IMR-90 (cell line): ENCODE results near the gene VPS11. TPM values are rescaled to one million over a fixed set of nuclear protein-coding genes. Genes with fewer than 3 reads are reported as not detected.

ENCODE experiments used
- ATAC-seq: fragments of 200-7000 bp; cut with Tn5 transposase; 2 replicates; pipeline ENCODE4 v1.9.1; 2020; ENCODE audit warnings: low read depth, mild to moderate bottlenecking, moderate library complexity
- BruUV-seq: library from RNA; stranded (reverse); fragments of 400-500 nt; replicated peaks from 2 replicates; lab custom pipeline; 2021; lab: Mats Ljungman, UMichigan
- CTCF ChIA-PET: fragments of 300-600 bp; formaldehyde crosslinking; extraction: SDS; loops from one replicate; lab custom pipeline; 2021; ENCODE audit warnings: antibody characterized with exemption; lab: Yijun Ruan, JAX
- POLR2A ChIA-PET: fragments of 300-600 bp; sonication (Branson Sonifier 250); formaldehyde crosslinking; loops from one replicate; lab custom pipeline; 2022; ENCODE audit warnings: antibody characterized with exemption; ENCODE audit not compliant: unreplicated experiment; lab: Charles Lee
- DNase-seq: peaks from one replicate; pipeline ENCODE4 v3.0.0; 2013
- H2AFZ ChIP-seq: replicated peaks from 2 replicates; pipeline ENCODE3; 2013; ENCODE audit warnings: low read length, mild to moderate bottlenecking; ENCODE audit not compliant: poor library complexity
- H2AK5ac ChIP-seq: 2 replicates; pipeline ENCODE4 v1.6.1; 2013; ENCODE audit warnings: low read depth, low read length, inconsistent platforms
- H2AK9ac ChIP-seq: replicated peaks from 2 replicates; pipeline ENCODE3; 2013; ENCODE audit warnings: mild to moderate bottlenecking, low read depth, low read length, moderate library complexity; ENCODE audit not compliant: poor library complexity
- H2BK120ac ChIP-seq: 2 replicates; pipeline ENCODE4 v1.6.1; 2013; ENCODE audit warnings: low read depth, low read length, inconsistent platforms
- H2BK15ac ChIP-seq: 3 replicates; pipeline ENCODE4 v1.6.1; 2013; ENCODE audit warnings: low read depth, low read length, inconsistent platforms
- H2BK20ac ChIP-seq: 2 replicates; pipeline ENCODE4 v1.6.1; 2013; ENCODE audit warnings: low read depth, mild to moderate bottlenecking, inconsistent platforms, low read length, moderate library complexity
- H2BK5ac ChIP-seq: 2 replicates; pipeline ENCODE4 v1.6.1; 2013; ENCODE audit warnings: mild to moderate bottlenecking, low read depth, low read length, inconsistent platforms; ENCODE audit not compliant: poor library complexity, severe bottlenecking
- H3K14ac ChIP-seq: replicated peaks from 2 replicates; pipeline ENCODE4 v1.6.1; 2013; ENCODE audit warnings: low read depth, low read length, inconsistent platforms
- H3K18ac ChIP-seq: 2 replicates; pipeline ENCODE4 v1.6.1; 2013; ENCODE audit warnings: low read depth, low read length, control low read depth
- H3K23ac ChIP-seq: 2 replicates; pipeline ENCODE4 v1.6.1; 2013; ENCODE audit warnings: low read depth, low read length, inconsistent platforms
- H3K27ac ChIP-seq: 2 replicates; pipeline ENCODE4 v1.5.1; 2013; ENCODE audit warnings: mild to moderate bottlenecking, control low read depth, low read length; ENCODE audit not compliant: insufficient read depth
- H3K27me3 ChIP-seq: 2 replicates; pipeline ENCODE4 v1.6.1; 2013; ENCODE audit warnings: low read length; ENCODE audit not compliant: control insufficient read depth, insufficient read depth
- H3K36me3 ChIP-seq: 2 replicates; pipeline ENCODE4 v1.6.1; 2013; ENCODE audit warnings: low read length, mixed read lengths; ENCODE audit not compliant: control insufficient read depth, insufficient read depth
- H3K4ac ChIP-seq: 2 replicates; pipeline ENCODE4 v1.6.1; 2013; ENCODE audit warnings: low read depth, low read length, inconsistent platforms
- H3K4me1 ChIP-seq: 2 replicates; pipeline ENCODE4 v1.6.1; 2013; ENCODE audit warnings: low read length, mixed read lengths; ENCODE audit not compliant: control insufficient read depth, insufficient read depth
- H3K4me2 ChIP-seq: 2 replicates; pipeline ENCODE4 v1.6.1; 2013; ENCODE audit warnings: low read depth, mild to moderate bottlenecking, control low read depth, low read length, moderate library complexity
- H3K4me3 ChIP-seq: 2 replicates; pipeline ENCODE4 v1.5.1; 2013; ENCODE audit warnings: low read depth, mild to moderate bottlenecking, control low read depth, low read length, moderate library complexity; ENCODE audit not compliant: insufficient read depth
- H3K56ac ChIP-seq: 2 replicates; pipeline ENCODE4 v1.6.1; 2013; ENCODE audit warnings: low read length, inconsistent platforms; ENCODE audit not compliant: insufficient read depth; ENCODE audit errors: extremely low read depth
- H3K79me1 ChIP-seq, 2 experiments: 2 replicates each; pipeline ENCODE4 v1.6.1; 2013; ENCODE audit warnings: low read length in 2 of 2, inconsistent platforms in 1 of 2, low read depth in 1 of 2
- H3K9ac ChIP-seq: 2 replicates; pipeline ENCODE4 v1.6.1; 2013; ENCODE audit warnings: low read depth, low read length, control low read depth
- H3K9me1 ChIP-seq: 2 replicates; pipeline ENCODE4 v1.6.1; 2013; ENCODE audit warnings: low read length, inconsistent platforms; ENCODE audit not compliant: insufficient read depth
- H3K9me3 ChIP-seq: 2 replicates; pipeline ENCODE4 v1.6.1; 2013; ENCODE audit warnings: low read length; ENCODE audit not compliant: control insufficient read depth, insufficient read depth
- H4K20me1 ChIP-seq: 2 replicates; pipeline ENCODE4 v1.6.1; 2013; ENCODE audit warnings: low read length, inconsistent platforms; ENCODE audit not compliant: insufficient read depth
- H4K5ac ChIP-seq: 2 replicates; pipeline ENCODE4 v1.6.1; 2013; ENCODE audit warnings: mild to moderate bottlenecking, low read depth, low read length, control low read depth
- H4K8ac ChIP-seq, 2 experiments: 2 replicates each; pipeline ENCODE4 v1.6.1; 2013; ENCODE audit warnings: low read depth in 2 of 2, low read length in 2 of 2, control low read depth in 1 of 2, inconsistent platforms in 1 of 2
- H4K91ac ChIP-seq: 2 replicates; pipeline ENCODE4 v1.6.1; 2013; ENCODE audit warnings: low read depth, low read length, inconsistent platforms; ENCODE audit not compliant: insufficient read depth
- POLR2A ChIP-seq: IDR thresholded peaks from 2 replicates; pipeline ENCODE4 v1.6.1; 2012; ENCODE audit warnings: mild to moderate bottlenecking, low read depth, low read length
- WGBS, 2 experiments: methylation state at CpG; one replicate each; pipeline versions ENCODE4 v1.1.5 to v1.1.7; 2013; ENCODE audit warnings: missing lambda C conversion rate in 2 of 2; ENCODE audit not compliant: insufficient read length in 1 of 2; ENCODE audit errors: extremely low coverage in 2 of 2; 5-methylcytosine and 5-hydroxymethylcytosine counted together
- dilution Hi-C: fragments of 300-500 bp; cut with HindIII; formaldehyde crosslinking; loops from one replicate; pipeline ENCODE4 v1.14.3; 2018; ENCODE audit warnings: low sequenced_read_pairs; ENCODE audit not compliant: unreplicated experiment
- in situ Hi-C: fragments of 300-500 bp; cut with MboI; formaldehyde crosslinking; loops from 3 replicates; pipeline ENCODE4 v1.14.3; 2019; ENCODE audit warnings: low sequenced_read_pairs, inconsistent platforms, mixed read lengths
- intact Hi-C: fragments of 100-400 bp; cut with micrococcal nuclease; formaldehyde crosslinking; loops from 2 replicates; pipeline ENCODE4 v1.10.0; 2022
- polyA plus RNA-seq, 3 experiments: library from polyadenylated mRNA; depleted of rRNA; stranded (reverse); fragments of >200 nt; gene quantifications; 2 replicates each; pipeline ENCODE4 v1.2.3, GENCODE V29; 2012; ENCODE audit warnings: low replicate concordance in 1 of 3
- total RNA-seq: library from RNA; depleted of rRNA; stranded (reverse); fragments of >200 nt; gene quantifications from 2 replicates; pipeline ENCODE4 v1.2.3, GENCODE V29; 2012
- TF ChIP-seq, protein P1 (sequence below): conservative IDR thresholded peaks from 2 replicates; pipeline ENCODE4 v1.5.1; 2012; ENCODE audit warnings: mild to moderate bottlenecking, low read depth, low read length, improper control_type of control experiment

VPS11 gene
- total and polyA plus RNA-seq, 2 of the 4 experiments (the other 2 are of a cell fraction) = 19.7 to 30.5 TPM

DNA sequence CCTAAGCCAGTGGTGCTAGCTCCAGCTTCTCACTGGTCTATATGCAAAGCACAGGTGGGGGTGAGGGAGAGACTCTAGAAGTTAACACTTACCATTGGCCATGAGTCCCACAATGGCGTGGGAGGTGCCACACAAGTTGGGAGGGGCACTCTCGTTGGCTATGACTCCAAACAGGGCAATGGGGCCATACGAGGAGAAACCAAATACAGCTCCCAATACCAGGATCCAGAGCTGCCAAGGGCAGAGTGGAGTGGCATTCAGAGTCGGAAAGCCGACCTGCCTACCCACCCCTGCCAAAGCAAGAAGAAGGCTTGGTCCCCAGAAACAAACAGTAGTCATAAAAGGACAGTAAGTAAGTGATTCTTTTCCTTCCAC is 42.5 kb upstream of the VPS11 start:
- Histone ChIP-seq H3K14ac (no peak overlapping the region), H2AK9ac (no peak overlapping the region), H3K4me2 (no peak overlapping the region), H3K9ac (no peak overlapping the region), H4K20me1 (peaks cover 2% of the 10 kb centered on the region; the same call in 1 of the 2 replicates), H3K27me3 (no peaks in the 10 kb centered on the region), H2AFZ (no peak overlapping the region), H2BK5ac (no peak overlapping the region), H3K36me3 (peaks cover 26% of the 10 kb centered on the region), H3K27ac (no peak overlapping the region), H3K4me3 (no peak overlapping the region), H3K56ac (no peak overlapping the region), H2AK5ac (no peak overlapping the region), H2BK120ac (no peak overlapping the region), H4K5ac (no peak overlapping the region), H2BK15ac (no peak overlapping the region), H3K9me3 (no peaks in the 10 kb centered on the region), H4K8ac (no peak overlapping the region), H3K18ac (no peak overlapping the region), H2BK20ac (no peak overlapping the region), H3K9me1 (peaks cover 1% of the 10 kb centered on the region), H3K4me1 (peaks cover 1% of the 10 kb centered on the region), H3K4ac (no peak overlapping the region), H3K23ac (no peak overlapping the region), H3K79me1 (peaks cover 14 to 49% of the 10 kb centered on the region in 2 experiments), H4K91ac (no peak overlapping the region)
- DNase-seq (no peak), ATAC-seq (no peak)
- in situ Hi-C loops (no loop called here), dilution Hi-C loops (no loop called here), intact Hi-C loops (no loop called here)
- ChIA-PET POLR2A (no interaction called here), CTCF (no interaction called here)
- TF ChIP-seq, protein P1, sequence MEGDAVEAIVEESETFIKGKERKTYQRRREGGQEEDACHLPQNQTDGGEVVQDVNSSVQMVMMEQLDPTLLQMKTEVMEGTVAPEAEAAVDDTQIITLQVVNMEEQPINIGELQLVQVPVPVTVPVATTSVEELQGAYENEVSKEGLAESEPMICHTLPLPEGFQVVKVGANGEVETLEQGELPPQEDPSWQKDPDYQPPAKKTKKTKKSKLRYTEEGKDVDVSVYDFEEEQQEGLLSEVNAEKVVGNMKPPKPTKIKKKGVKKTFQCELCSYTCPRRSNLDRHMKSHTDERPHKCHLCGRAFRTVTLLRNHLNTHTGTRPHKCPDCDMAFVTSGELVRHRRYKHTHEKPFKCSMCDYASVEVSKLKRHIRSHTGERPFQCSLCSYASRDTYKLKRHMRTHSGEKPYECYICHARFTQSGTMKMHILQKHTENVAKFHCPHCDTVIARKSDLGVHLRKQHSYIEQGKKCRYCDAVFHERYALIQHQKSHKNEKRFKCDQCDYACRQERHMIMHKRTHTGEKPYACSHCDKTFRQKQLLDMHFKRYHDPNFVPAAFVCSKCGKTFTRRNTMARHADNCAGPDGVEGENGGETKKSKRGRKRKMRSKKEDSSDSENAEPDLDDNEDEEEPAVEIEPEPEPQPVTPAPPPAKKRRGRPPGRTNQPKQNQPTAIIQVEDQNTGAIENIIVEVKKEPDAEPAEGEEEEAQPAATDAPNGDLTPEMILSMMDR = no peak
- no peak for TF ChIP-seq POLR2A
- 100% methylated on average over 1 of the region's 5 CpGs; no CpG with 5 or more reads in 1 of the 2 experiments for WGBS, 2 experiments
- BruUV-seq = no TSS peak
